Fibroblast of pulmonary artery (primary cell): Measurements from ENCODE around the gene LRRC2.

Experiments
- DNase-seq: peaks from one replicate; pipeline ENCODE4 v3.0.0-alpha.2; 2010; ENCODE audit warnings: low read depth
- H3K4me3 ChIP-seq: replicated peaks from 2 replicates; pipeline ENCODE4 v1.5.1; 2011; ENCODE audit warnings: low read depth, mild to moderate bottlenecking, control low read depth, low read length, moderate library complexity
- TF ChIP-seq, protein P1 (sequence below): IDR thresholded peaks from 2 replicates; pipeline ENCODE4 v1.5.1; 2011; ENCODE audit warnings: mild to moderate bottlenecking, control low read depth, low read length, inconsistent platforms; ENCODE audit errors: missing control alignments

The LRRC2 gene

DNA sequence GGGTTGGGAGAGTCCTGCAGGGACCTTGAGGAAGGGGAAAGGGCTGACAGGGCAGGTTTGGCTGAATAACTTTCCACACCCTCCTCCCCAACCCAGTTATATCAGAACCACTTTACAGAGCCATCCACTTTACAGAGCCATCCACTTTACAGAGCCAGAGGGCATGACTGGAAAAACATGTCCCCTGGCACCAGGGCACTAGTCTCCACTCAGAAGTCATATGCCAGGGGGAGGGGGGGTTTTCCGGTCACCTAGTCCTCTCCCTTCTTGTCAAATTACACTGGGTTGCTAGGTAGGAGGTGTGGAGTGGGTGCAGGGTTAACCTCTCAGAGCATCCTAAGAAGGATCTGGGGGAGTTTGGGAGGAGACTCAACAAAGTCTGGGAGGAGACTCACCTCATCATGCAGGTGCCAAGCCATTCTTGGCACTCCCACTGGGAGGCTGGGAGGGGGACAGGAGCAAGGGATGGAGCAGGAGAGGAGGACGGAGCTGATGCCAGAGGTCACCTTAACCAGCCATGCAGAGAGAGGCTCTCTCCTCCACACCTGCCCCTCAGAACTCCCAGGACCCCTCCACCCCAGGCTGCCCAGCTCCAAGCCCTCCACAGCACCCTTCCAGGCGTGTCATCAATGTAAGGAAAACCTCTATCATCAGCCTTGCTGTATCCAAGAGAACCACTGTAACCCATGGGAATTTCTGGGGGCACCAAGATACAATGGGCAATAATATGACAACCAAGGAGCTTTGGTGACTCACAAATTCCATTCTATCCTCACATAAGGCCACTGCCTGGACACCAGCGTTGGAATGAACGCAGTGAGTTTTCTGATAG lies 1.7 kb downstream of the LRRC2 start:
- no peak overlapping the region for H3K4me3 ChIP-seq
- TF ChIP-seq, protein P1, sequence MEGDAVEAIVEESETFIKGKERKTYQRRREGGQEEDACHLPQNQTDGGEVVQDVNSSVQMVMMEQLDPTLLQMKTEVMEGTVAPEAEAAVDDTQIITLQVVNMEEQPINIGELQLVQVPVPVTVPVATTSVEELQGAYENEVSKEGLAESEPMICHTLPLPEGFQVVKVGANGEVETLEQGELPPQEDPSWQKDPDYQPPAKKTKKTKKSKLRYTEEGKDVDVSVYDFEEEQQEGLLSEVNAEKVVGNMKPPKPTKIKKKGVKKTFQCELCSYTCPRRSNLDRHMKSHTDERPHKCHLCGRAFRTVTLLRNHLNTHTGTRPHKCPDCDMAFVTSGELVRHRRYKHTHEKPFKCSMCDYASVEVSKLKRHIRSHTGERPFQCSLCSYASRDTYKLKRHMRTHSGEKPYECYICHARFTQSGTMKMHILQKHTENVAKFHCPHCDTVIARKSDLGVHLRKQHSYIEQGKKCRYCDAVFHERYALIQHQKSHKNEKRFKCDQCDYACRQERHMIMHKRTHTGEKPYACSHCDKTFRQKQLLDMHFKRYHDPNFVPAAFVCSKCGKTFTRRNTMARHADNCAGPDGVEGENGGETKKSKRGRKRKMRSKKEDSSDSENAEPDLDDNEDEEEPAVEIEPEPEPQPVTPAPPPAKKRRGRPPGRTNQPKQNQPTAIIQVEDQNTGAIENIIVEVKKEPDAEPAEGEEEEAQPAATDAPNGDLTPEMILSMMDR: no peak
- no peak for DNase-seq

DNA sequence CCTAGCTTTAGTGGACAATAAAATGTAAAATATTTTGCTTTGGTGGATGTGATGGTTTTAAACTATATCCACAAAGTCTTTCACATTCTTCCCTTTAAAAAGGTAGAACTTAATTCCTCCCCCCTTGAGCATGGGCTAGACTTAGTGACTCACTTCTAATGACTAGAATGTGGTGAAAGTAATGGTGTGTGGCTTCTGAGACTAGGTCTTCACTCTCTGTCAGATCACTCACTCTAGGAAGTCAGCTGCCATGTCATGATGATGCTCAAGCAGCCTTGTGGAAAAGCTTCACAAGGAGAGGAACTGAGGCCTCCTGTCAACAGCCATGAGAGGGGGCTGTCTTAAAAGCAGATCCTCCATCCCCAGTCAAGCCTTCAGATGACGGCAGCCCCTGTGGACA lies 4.2 kb downstream of the LRRC2 start:
- TF ChIP-seq, protein P1: no peak
- DNase-seq: no peak
- H3K4me3 ChIP-seq: no peak overlapping the region

DNA sequence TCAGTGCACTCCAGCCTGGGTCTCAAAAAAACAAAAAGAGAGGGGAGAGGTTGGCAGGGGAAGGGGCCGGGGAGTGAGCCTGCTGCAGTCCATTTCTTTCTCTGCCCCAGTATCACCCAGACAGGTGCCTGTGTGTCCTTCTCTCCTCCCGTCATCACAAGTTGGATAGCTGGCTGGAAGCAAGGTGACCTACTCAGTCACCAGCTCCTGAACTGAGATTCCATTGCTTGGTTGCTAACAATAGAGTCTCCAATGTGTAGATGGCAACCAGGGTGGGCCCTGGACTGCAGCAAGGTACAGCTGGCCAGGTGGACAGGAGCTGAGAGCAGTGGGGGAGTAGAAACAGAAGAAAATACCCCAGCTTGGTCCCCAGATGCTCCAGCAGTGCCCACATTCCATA lies 4.6 kb downstream of the LRRC2 start:
- TF ChIP-seq, protein P1: no peak
- no peak overlapping the region for H3K4me3 ChIP-seq
- no peak for DNase-seq

DNA sequence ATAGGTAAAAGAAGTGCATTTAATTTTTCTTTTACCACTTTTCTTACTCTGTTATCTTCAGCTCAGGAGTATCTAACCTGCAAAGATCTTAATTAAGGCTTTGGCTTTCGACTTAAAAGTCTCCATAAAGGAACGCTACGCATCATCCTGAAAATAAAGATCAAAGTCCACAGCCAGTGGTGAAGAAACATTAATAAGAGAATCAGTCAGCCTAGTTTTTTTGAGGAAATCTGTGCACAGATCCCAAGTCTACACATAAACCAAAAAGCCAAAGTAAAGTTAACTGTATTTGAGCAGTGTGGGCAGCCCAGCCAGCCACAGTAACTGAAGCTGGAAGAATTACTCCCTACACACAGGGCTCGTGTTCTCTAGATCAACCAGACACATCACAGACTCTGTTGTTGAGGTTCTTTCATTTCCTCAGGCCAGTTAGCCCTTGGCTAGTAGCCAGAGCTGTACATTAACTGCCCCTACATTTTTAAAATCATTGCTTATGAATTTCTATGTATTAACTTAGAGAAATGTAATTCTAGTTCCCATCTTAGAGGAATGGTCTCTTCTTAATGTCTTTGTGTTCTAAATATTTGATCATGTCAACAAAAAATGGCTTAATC lies 6.9 kb downstream of the LRRC2 start:
- H3K4me3 ChIP-seq: no peak overlapping the region
- TF ChIP-seq, protein P1: no peak
- DNase-seq: no peak

DNA sequence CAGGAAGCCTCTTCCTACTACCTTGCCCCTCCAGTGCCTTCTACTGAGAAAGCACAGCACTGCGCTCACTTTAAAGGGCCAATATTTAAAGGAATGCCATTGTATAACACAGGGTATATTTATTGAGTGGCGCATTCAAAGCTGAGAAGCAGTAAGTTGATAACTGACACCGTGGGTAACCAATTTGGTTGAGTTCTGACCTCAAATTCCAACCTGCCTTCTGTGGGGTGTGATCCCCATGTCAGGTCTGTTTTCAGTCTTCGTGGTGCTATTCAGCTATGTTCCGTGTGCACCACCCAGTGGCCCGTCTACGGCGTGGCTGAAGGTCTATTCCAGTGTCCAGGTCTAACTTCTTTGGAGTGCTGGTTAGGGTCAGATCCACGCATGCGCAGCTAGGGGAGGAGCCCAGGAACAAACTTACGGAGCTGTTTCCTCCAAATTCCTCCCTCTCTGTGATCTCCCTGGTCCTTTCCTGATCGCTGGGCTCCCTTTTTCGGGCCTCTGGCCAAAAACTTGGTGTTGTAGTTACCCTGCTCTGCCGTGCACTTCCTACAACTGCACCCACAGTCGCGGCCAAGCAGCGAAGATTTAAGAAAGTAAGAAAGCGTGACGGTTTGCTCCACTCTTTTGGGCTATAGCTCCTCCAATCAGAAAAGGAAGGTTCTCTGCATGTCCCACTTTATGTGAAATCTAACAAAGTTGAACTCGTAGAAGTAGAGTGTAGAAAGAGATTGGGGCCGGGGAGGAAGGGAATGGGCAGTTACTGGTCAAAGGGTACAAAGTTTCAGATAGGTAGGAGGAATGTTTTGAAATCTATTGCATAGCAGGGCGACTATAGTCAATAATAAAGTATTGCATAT lies 7.7 kb downstream of the LRRC2 start:
- TF ChIP-seq, protein P1: peak; percentile 49
- DNase-seq: peak; percentile 83
- H3K4me3 ChIP-seq: peak overlapping the region; percentile 40

DNA sequence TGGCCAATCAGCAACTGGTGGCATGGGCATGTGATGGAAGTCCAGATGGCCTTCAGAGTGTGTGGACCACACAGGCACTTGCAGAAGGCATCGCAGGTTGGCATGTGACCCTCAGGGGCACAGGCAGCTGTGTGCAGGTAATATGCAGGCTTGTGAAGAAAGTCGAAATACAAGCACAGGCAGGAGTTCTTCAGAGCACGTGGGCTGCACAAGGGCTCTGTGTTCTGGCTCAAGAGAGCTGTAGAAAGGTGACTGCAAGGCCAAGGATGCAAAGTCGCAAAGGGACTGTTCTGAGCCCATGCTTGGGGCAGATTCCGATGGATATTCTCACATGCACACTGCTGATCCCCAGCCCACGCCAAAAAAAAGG lies 8.3 kb downstream of the LRRC2 start:
- no peak for DNase-seq
- TF ChIP-seq, protein P1: no peak
- no peak overlapping the region for H3K4me3 ChIP-seq
